ENCODE results near the gene FRYL.
"Not testable (repeated sequence)": the region's sequence is repeated elsewhere in the genome, so short reads cannot be mapped to it uniquely, and the experiment has no call there.

The FRYL gene

GRCh38 chr4:48746608-48747362 is 33.3 kb downstream of the FRYL start:
- Histone ChIP-seq H3K36me3 (ENCODE audit: control insufficient read depth, insufficient read depth, low read length) (no peaks in the 10 kb centered on the region), H3K4me2 (ENCODE audit: low read length) (no peak overlapping the region), H3K79me2 (peaks cover 29% of the 10 kb centered on the region), H3K4me3 (ENCODE audit: low read depth, low read length) (no peak overlapping the region), H3K4me1 (peaks cover 5% of the 10 kb centered on the region), H3K27me3 (ENCODE audit: control insufficient read depth, insufficient read depth, low read length) (no peaks in the 10 kb centered on the region), H3K27ac (no peak overlapping the region), H3K9me3 (ENCODE audit: control insufficient read depth, low read length) (no peaks in the 10 kb centered on the region), H3K9ac (no peak overlapping the region), H2AFZ (no peak overlapping the region)
- no peak for TF ChIP-seq CTCF (IDR thresholded peaks at IDR 0.05)

DNA sequence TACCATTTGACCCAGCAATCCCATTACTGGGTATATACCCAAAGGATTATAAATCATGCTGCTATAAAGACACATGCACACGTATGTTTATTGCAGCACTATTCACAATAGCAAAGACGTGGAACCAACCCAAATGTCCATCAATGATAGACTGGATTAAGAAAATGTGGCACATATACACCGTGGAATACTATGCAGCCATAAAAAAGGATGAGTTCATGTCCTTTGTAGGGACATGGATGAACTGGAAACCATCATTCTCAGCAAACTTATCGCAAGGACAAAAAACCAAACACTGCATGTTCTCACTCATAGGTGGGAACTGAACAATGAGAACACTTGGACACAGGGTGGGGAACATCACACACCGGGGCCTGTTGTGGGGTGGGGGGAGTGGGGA is 34.9 kb downstream of the FRYL start:
- H3K4me3 ChIP-seq (ENCODE audit: low read depth, low read length); H3K4me2 ChIP-seq (ENCODE audit: low read length); H3K4me1 ChIP-seq; H3K27me3 ChIP-seq (ENCODE audit: control insufficient read depth, insufficient read depth, low read length); H2AFZ ChIP-seq; H3K9ac ChIP-seq; H3K27ac ChIP-seq; H3K9me3 ChIP-seq (ENCODE audit: control insufficient read depth, low read length); H3K36me3 ChIP-seq (ENCODE audit: control insufficient read depth, insufficient read depth, low read length): not testable (repeated sequence)
- H3K79me2 ChIP-seq: peaks cover 33% of the 10 kb centered on the region

DNA sequence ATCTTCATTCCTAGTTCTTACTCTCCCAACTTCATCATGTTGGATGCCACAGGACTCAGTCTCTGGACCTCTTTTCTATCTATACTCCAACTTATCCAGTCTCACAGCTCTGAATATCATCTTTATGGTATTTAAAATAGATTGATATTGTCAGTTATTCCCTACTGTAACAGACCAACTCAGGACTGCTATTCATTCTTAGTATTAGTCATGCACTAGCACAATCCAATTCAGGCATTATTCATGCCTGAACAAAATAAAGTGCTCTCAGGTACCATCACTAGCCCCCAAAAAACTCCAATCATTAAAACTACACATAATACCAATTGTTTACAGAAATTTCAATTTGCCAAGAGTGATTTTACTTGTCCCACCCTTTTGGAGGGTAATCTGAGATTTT is 37.7 kb downstream of the FRYL start:
- Histone ChIP-seq H3K79me2 (peaks cover 26% of the 10 kb centered on the region), H3K27ac (no peak overlapping the region), H3K4me1 (no peaks in the 10 kb centered on the region), H3K9ac (no peak overlapping the region), H3K4me2 (ENCODE audit: low read length) (no peak overlapping the region), H2AFZ (no peak overlapping the region), H3K27me3 (ENCODE audit: control insufficient read depth, insufficient read depth, low read length) (no peaks in the 10 kb centered on the region), H3K36me3 (ENCODE audit: control insufficient read depth, insufficient read depth, low read length) (no peaks in the 10 kb centered on the region), H3K4me3 (ENCODE audit: low read depth, low read length) (no peak overlapping the region), H3K9me3 (ENCODE audit: control insufficient read depth, low read length) (no peaks in the 10 kb centered on the region)
- TF ChIP-seq CTCF (IDR thresholded peaks at IDR 0.05): no peak

GRCh38 chr4:48739560-48740019 is 40.5 kb downstream of the FRYL start:
- Histone ChIP-seq H3K4me1 (no peaks in the 10 kb centered on the region), H3K79me2 (peaks cover 25% of the 10 kb centered on the region), H3K27ac (no peak overlapping the region), H3K27me3 (ENCODE audit: control insufficient read depth, insufficient read depth, low read length) (no peaks in the 10 kb centered on the region), H3K36me3 (ENCODE audit: control insufficient read depth, insufficient read depth, low read length) (no peaks in the 10 kb centered on the region), H3K4me2 (ENCODE audit: low read length) (no peak overlapping the region), H3K9ac (no peak overlapping the region), H3K9me3 (ENCODE audit: control insufficient read depth, low read length) (no peaks in the 10 kb centered on the region), H3K4me3 (ENCODE audit: low read depth, low read length) (no peak overlapping the region), H2AFZ (no peak overlapping the region)
- TF ChIP-seq CTCF (IDR thresholded peaks at IDR 0.05): no peak

GRCh38 chr4:48738856-48739255 is 41.2 kb downstream of the FRYL start:
- no peak overlapping the region for H3K4me3 ChIP-seq (ENCODE audit: low read depth, low read length)
- no peak overlapping the region for H3K27ac ChIP-seq
- TF ChIP-seq CTCF (IDR thresholded peaks at IDR 0.05): no peak
- H3K27me3 ChIP-seq (ENCODE audit: control insufficient read depth, insufficient read depth, low read length): no peaks in the 10 kb centered on the region
- no peaks in the 10 kb centered on the region for H3K36me3 ChIP-seq (ENCODE audit: control insufficient read depth, insufficient read depth, low read length)
- H3K9me3 ChIP-seq (ENCODE audit: control insufficient read depth, low read length): no peaks in the 10 kb centered on the region
- no peak overlapping the region for H3K9ac ChIP-seq
- peaks cover 25% of the 10 kb centered on the region for H3K79me2 ChIP-seq
- H2AFZ ChIP-seq: no peak overlapping the region
- H3K4me2 ChIP-seq (ENCODE audit: low read length): no peak overlapping the region
- H3K4me1 ChIP-seq: no peaks in the 10 kb centered on the region

GRCh38 chr4:48728906-48729496 is 51.1 kb downstream of the FRYL start:
- H3K4me2 ChIP-seq (ENCODE audit: low read length); H3K4me3 ChIP-seq (ENCODE audit: low read depth, low read length); H3K27me3 ChIP-seq (ENCODE audit: control insufficient read depth, insufficient read depth, low read length); H3K36me3 ChIP-seq (ENCODE audit: control insufficient read depth, insufficient read depth, low read length); H3K9ac ChIP-seq; H3K9me3 ChIP-seq (ENCODE audit: control insufficient read depth, low read length): not testable (repeated sequence)
- Histone ChIP-seq H3K79me2 (peaks cover 17% of the 10 kb centered on the region), H2AFZ (peak overlapping the region; percentile 10), H3K4me1 (peaks cover 11% of the 10 kb centered on the region), H3K27ac (peak overlapping the region; percentile 88)
